ENCODE results near the gene C16orf46.

The C16orf46 gene

GRCh38 chr16:81061307-81061640 lies 15.8 kb downstream of the C16orf46 start:
- DNase-seq (ENCODE audit: extremely low read depth, low read depth): no peak
- no peak for TF ChIP-seq CTCF (IDR thresholded peaks at IDR 0.05; ENCODE audit: low read depth, low read length)

DNA sequence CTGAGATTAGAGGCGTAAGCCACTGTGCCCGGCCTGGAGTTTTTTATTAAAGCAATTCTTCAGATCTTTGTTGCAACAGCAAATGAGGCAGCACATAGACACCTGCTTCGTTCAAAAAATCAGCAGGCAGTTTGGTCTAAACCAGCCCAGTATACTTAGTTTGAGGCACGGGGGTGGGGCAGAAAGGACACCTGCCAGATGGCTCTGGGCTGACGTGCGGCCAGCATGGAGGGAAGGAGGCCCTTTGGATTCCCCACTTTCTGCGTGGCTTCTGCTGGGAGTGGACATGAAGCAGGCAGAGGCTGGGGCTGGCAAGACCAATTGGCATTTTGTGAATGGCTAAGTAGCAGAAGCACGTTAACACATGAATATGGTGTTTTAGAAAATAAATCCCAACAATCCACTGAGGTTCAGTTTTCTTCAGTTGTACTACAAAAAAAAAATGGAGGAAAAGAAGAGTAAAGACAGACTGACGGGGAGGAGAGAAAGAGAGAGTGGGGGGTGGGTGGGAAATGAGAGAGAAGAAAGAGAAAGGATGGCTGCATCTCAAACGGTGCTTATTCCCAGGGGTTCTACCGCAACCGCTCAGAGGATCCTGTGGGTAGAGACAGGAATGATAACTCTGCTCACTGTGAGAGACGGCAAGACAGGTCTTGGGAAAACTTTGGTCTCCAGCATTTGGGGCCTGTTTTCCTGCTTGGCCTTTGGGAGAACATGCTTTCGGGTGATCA lies 16.3 kb downstream of the C16orf46 start:
- no peak for DNase-seq (ENCODE audit: extremely low read depth, low read depth)
- no peak for TF ChIP-seq CTCF (IDR thresholded peaks at IDR 0.05; ENCODE audit: low read depth, low read length)

- TF ChIP-seq CTCF (IDR thresholded peaks at IDR 0.05; ENCODE audit: low read depth, low read length): no peak
- no peak for DNase-seq (ENCODE audit: extremely low read depth, low read depth)
Measured at GRCh38 chr16:81053761-81054160, 23.3 kb downstream of the C16orf46 start.

DNA sequence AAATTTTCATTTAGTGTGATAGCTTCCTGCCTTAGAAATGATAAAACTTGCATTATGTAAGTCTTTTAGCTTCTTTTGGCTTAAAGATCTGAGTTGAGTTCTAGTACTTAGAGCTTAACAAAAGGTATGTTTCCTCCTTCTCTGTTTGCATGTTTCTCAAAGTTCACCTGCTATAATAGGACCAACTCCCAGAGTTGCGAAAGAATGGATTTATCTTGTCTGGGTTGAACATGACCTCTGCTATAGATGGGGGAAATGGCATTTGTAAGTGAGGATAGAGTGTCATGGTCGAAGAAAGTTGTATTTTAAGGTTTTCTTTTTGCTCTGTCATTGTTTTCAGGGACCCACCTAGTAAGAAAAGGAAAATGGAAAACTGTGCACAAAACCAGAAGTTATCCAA lies 34.2 kb downstream of the C16orf46 start:
- TF ChIP-seq CTCF (IDR thresholded peaks at IDR 0.05; ENCODE audit: low read depth, low read length): no peak
- DNase-seq (ENCODE audit: extremely low read depth, low read depth): no peak

GRCh38 chr16:81041696-81042095 lies 35.3 kb downstream of the C16orf46 start:
- no peak for TF ChIP-seq CTCF (IDR thresholded peaks at IDR 0.05; ENCODE audit: low read depth, low read length)

DNA sequence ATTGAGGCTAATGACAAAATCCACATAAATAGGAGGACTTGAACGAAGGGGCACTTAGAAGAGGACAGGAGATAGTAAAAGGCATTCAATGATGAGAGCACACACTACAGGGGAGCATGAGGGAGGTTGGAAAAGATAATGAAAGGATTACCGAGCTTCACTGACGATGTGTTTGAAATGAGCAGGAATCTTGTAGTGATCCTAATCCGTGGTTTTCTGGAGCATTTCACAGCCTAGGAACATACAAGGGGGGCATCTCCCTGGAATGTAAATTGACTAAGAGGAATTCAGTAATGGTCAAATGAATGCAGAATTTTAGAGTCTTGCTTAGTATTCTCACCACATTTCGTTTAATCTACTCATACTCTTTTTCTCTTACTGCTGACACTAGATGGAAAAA lies 36.2 kb downstream of the C16orf46 start:
- DNase-seq (ENCODE audit: extremely low read depth, low read depth): no peak
- TF ChIP-seq CTCF (IDR thresholded peaks at IDR 0.05; ENCODE audit: low read depth, low read length): no peak

More at GRCh38 chr16:81041696-81042095, 35.3 kb downstream of the C16orf46 start:
- DNase-seq (ENCODE audit: extremely low read depth, low read depth): no peak

DNA sequence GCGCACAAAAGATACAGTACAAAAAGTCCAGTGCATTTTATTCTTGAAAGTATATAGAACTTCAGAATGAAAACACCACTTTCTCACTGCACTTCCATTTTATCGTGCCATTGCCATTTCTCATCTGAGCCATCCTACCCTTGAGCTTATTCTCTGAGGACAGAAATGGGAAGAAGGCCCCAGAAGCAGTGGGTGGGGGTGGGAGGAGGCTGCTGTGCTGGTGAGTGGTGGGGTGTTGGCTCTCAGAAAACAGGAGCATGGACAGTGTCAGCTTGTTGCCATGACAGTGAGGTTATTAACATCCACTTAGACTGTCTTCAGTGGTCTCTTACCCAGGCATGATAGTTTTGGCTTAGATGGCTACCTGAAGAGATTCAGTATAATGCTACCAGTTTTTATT lies 36.9 kb downstream of the C16orf46 start:
- DNase-seq (ENCODE audit: extremely low read depth, low read depth): no peak
- TF ChIP-seq CTCF (IDR thresholded peaks at IDR 0.05; ENCODE audit: low read depth, low read length): no peak
